Spleen (tissue), 7 donors: ENCODE measurements around the gene DEK.
A peak's percentile ranks its signal among the peaks of the same experiment; 100 is the strongest.

ENCODE experiments used
- CTCF ChIP-seq, 11 experiments: fragments of 200-600 bp in 7 of 11; fragments of 450-650 bp in 4 of 11; sonication (generic) in 4 of 11; IDR thresholded peaks in 8 of 11; conservative IDR thresholded peaks in 3 of 11; 1 replicate in 7 of 11; 2 replicates in 4 of 11; pipeline versions ENCODE4 v1.4.0 to v1.8.0; 2016 to 2021; ENCODE audit warnings: antibody characterized with exemption in 11 of 11, inconsistent platforms in 4 of 11, mild to moderate bottlenecking in 1 of 11
- POLR2AphosphoS5 ChIP-seq, 3 donors: sonication (generic); formaldehyde crosslinking; IDR thresholded peaks; one replicate each; pipeline ENCODE4 v1.5.1; 2017; ENCODE audit warnings: antibody characterized with exemption in 3 of 3
- donor health status: DM: no; HTN: no; CAD: no; lungs with moderate emphysema.
- donor health status: DM: no; HTN: no; CAD: no.
- donor health status: DM: no; HTN: no; CAD: no.

- peak in 9 of 11 experiments; percentile 19 to 79 (median 50) for TF ChIP-seq CTCF (IDR thresholded peaks at IDR 0.05 in 8 of 11, conservative IDR thresholded peaks at IDR 0.05 in 3 of 11)
- TF ChIP-seq POLR2AphosphoS5 (IDR thresholded peaks at IDR 0.05) = peak; percentile 60 to 78 (median 78)
Measured at GRCh38 chr6:18264219-18264922, at the start of gene DEK.
